Endothelial cell (in vitro differentiated cells): ENCODE results near the gene NRSN2. TPM values are rescaled to one million over a fixed set of nuclear protein-coding genes. Genes with fewer than 3 reads are reported as not detected.
"Not testable (repeated sequence)": the region's sequence is repeated elsewhere in the genome, so short reads cannot be mapped to it uniquely, and the experiment has no call there.

Source experiments
- DNase-seq: peaks from one replicate; pipeline ENCODE4 v3.0.0; 2021; ENCODE audit warnings: low spot score
- H3K27ac Mint-ChIP-seq: one replicate; pipeline ENCODE4 v1.8.0; 2021; ENCODE audit warnings: mixed read lengths, inconsistent platforms; ENCODE audit not compliant: unreplicated experiment
- H3K27me3 Mint-ChIP-seq: one replicate; pipeline ENCODE4 v1.8.0; 2021; ENCODE audit warnings: mild to moderate bottlenecking, moderate library complexity, mixed read lengths, inconsistent platforms; ENCODE audit not compliant: unreplicated experiment
- H3K36me3 Mint-ChIP-seq: one replicate; pipeline ENCODE4 v1.8.0; 2021; ENCODE audit warnings: mild to moderate bottlenecking, low read depth, mixed read lengths, inconsistent platforms; ENCODE audit not compliant: unreplicated experiment
- H3K4me1 Mint-ChIP-seq: one replicate; pipeline ENCODE4 v1.8.0; 2021; ENCODE audit warnings: mild to moderate bottlenecking, mixed read lengths, inconsistent platforms; ENCODE audit not compliant: unreplicated experiment
- H3K4me3 Mint-ChIP-seq: one replicate; pipeline ENCODE4 v1.8.0; 2021; ENCODE audit warnings: mild to moderate bottlenecking, mixed read lengths, inconsistent platforms; ENCODE audit not compliant: unreplicated experiment
- H3K9me3 Mint-ChIP-seq: one replicate; pipeline ENCODE4 v1.8.0; 2021; ENCODE audit warnings: mixed read lengths, inconsistent platforms; ENCODE audit not compliant: unreplicated experiment
- total RNA-seq: library from RNA; stranded (reverse); fragmentation: NEBNext Ultra II Directional; extraction: Animal tissue kit (Norgen Biotek cat#: 25700); gene quantifications from one replicate; pipeline ENCODE4 v1.2.1, GENCODE V29; 2021; ENCODE audit not compliant: unreplicated experiment
- TF ChIP-seq, protein P1 (sequence below): fragments of 200-600 bp; sonication (generic); IDR thresholded peaks from one replicate; pipeline ENCODE4 v1.5.0; 2021; ENCODE audit warnings: antibody characterized with exemption; ENCODE audit not compliant: unreplicated experiment

The NRSN2 gene
- total RNA-seq, 1 donor from 2014 or later, result 43.2 TPM

DNA sequence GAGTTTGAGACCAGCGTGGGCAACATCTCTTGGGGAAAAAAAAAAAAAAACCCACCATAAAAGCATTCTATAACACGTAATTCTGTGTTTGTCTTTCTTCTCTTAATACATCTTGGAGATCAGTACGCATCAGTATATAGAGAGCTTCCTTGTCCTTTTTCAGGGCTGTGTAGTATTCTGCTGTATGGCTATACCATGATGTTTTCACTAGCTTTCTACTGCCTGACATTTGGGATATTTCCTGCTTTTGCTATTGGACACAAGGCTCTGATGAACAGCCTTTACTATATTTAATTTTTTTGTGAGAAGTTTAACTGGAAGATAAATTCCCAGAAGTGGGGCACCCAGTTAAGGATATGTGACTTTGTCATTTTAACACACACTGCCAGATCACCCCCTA is 40.6 kb downstream of the NRSN2 start:
- Mint-ChIP-seq H3K27ac (no peak overlapping the region), H3K4me3 (peak overlapping the region; percentile 17), H3K9me3 (no peaks in the 10 kb centered on the region), H3K27me3 (peaks cover 4% of the 10 kb centered on the region), H3K4me1 (peaks cover 14% of the 10 kb centered on the region), H3K36me3 (peaks cover 28% of the 10 kb centered on the region)
- no peak for DNase-seq
- TF ChIP-seq, protein P1, sequence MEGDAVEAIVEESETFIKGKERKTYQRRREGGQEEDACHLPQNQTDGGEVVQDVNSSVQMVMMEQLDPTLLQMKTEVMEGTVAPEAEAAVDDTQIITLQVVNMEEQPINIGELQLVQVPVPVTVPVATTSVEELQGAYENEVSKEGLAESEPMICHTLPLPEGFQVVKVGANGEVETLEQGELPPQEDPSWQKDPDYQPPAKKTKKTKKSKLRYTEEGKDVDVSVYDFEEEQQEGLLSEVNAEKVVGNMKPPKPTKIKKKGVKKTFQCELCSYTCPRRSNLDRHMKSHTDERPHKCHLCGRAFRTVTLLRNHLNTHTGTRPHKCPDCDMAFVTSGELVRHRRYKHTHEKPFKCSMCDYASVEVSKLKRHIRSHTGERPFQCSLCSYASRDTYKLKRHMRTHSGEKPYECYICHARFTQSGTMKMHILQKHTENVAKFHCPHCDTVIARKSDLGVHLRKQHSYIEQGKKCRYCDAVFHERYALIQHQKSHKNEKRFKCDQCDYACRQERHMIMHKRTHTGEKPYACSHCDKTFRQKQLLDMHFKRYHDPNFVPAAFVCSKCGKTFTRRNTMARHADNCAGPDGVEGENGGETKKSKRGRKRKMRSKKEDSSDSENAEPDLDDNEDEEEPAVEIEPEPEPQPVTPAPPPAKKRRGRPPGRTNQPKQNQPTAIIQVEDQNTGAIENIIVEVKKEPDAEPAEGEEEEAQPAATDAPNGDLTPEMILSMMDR, result no peak

- TF ChIP-seq, protein P1, result no peak
- Mint-ChIP-seq H3K27ac (peak overlapping the region; percentile 27), H3K9me3 (no peaks in the 10 kb centered on the region), H3K27me3 (peaks cover 3% of the 10 kb centered on the region), H3K4me3 (peak overlapping the region; percentile 73), H3K4me1 (peaks cover 10% of the 10 kb centered on the region), H3K36me3 (peaks cover 34% of the 10 kb centered on the region)
- no peak for DNase-seq
Observed at GRCh38 chr20:388034-388994, 41.4 kb downstream of the NRSN2 start.

GRCh38 chr20:389220-389619 is 42.3 kb downstream of the NRSN2 start:
- no peak overlapping the region for H3K27ac Mint-ChIP-seq
- peaks cover 38% of the 10 kb centered on the region for H3K36me3 Mint-ChIP-seq
- H3K9me3 Mint-ChIP-seq, result no peaks in the 10 kb centered on the region
- H3K4me1 Mint-ChIP-seq, result peaks cover 3% of the 10 kb centered on the region
- peaks cover 2% of the 10 kb centered on the region for H3K27me3 Mint-ChIP-seq
- TF ChIP-seq, protein P1, result no peak
- DNase-seq, result no peak
- no peak overlapping the region for H3K4me3 Mint-ChIP-seq

DNA sequence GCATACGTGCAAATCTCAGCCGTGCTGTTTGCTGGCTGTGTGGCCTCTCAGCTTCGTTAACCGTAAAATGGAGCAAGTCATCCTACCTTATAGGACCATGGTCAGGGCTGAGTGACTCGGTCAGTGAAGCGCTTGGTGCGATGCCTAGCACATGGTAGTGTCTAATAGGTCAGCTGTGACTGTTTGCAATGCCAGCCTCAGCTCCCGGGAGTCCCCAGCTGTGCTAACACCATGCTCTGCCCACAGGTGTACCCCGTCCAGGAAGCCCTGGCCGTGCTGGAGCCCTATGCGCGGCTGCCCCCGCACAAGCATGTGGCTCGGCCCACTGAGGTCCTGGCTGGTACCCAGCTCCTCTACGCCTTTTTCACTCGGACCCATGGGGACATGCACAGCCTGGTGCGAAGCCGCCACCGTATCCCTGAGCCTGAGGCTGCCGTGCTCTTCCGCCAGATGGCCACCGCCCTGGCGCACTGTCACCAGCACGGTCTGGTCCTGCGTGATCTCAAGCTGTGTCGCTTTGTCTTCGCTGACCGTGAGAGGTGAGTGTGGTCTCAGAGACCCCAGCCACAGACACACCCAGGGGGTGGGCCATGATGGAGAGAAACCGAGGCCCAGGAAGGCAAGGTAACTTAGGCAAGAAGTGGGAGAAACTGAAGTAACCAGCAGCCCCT is 44.3 kb downstream of the NRSN2 start:
- Mint-ChIP-seq H3K4me1 (no peaks in the 10 kb centered on the region), H3K9me3 (no peaks in the 10 kb centered on the region), H3K27me3 (peaks cover 2% of the 10 kb centered on the region), H3K36me3 (peaks cover 35% of the 10 kb centered on the region), H3K4me3 (no peak overlapping the region), H3K27ac (no peak overlapping the region)
- TF ChIP-seq, protein P1, result no peak
- no peak for DNase-seq

- not testable (repeated sequence) for H3K4me1 Mint-ChIP-seq, DNase-seq, H3K27ac Mint-ChIP-seq, H3K27me3 Mint-ChIP-seq, H3K9me3 Mint-ChIP-seq
- H3K36me3 Mint-ChIP-seq, result peaks cover 31% of the 10 kb centered on the region
- H3K4me3 Mint-ChIP-seq, result peak overlapping the region; percentile 4
Observed at GRCh38 chr20:393296-393695, 46.4 kb downstream of the NRSN2 start.
